PC-3 (cell line): ENCODE results near the gene UVSSA. TPM values are rescaled to one million over a fixed set of nuclear protein-coding genes. Genes with fewer than 3 reads are reported as not detected.
"Not testable (repeated sequence)": the region's sequence is repeated elsewhere in the genome, so short reads cannot be mapped to it uniquely, and the experiment has no call there.

Experiments used
- ATAC-seq: fragments of 200-7000 bp; cut with Tn5 transposase; 2 replicates; pipeline ENCODE4 v1.9.1; 2020; ENCODE audit warnings: mild to moderate bottlenecking, moderate library complexity
- BruUV-seq: library from RNA; stranded (reverse); fragments of 400-500 nt; replicated peaks from 2 replicates; lab custom pipeline; 2021; lab: Mats Ljungman, UMichigan
- CTCF ChIA-PET: fragments of 300-600 bp; sonication (Branson Sonifier 250); formaldehyde crosslinking; loops from one replicate; lab custom pipeline; 2022; ENCODE audit warnings: antibody characterized with exemption; lab: Charles Lee
- POLR2A ChIA-PET: fragments of 300-600 bp; sonication (Branson Sonifier 250); formaldehyde crosslinking; loops from one replicate; lab custom pipeline; 2022; ENCODE audit warnings: antibody characterized with exemption; ENCODE audit not compliant: unreplicated experiment; lab: Charles Lee
- DNase-seq: peaks from one replicate; pipeline ENCODE4 v3.0.0-alpha.2; 2015
- H2AFZ ChIP-seq: fragments of 300-600 bp; sonication (generic); 2 replicates; pipeline ENCODE4 v1.6.0; 2016; ENCODE audit warnings: antibody characterized with exemption, low read length
- H3F3A ChIP-seq: fragments of 300-600 bp; sonication (generic); one replicate; pipeline ENCODE4 v1.6.0; 2017; ENCODE audit warnings: antibody characterized with exemption, low read length, control low read depth, mild to moderate bottlenecking; ENCODE audit not compliant: unreplicated experiment
- H3K27ac ChIP-seq: fragments of 300-600 bp; sonication (generic); 2 replicates; pipeline ENCODE4 v1.5.1; 2016; ENCODE audit warnings: mild to moderate bottlenecking, low read length
- H3K27me3 ChIP-seq: fragments of 300-600 bp; sonication (generic); 2 replicates; pipeline ENCODE4 v1.6.1; 2016; ENCODE audit warnings: low read length, mixed read lengths
- H3K36me3 ChIP-seq: fragments of 300-600 bp; sonication (generic); 2 replicates; pipeline ENCODE4 v1.6.1; 2016; ENCODE audit warnings: low read depth, mixed run types, low read length, mixed read lengths
- H3K4me1 ChIP-seq: fragments of 300-600 bp; sonication (generic); 2 replicates; pipeline ENCODE4 v1.5.1; 2016; ENCODE audit warnings: low read length; ENCODE audit not compliant: insufficient read depth
- H3K4me2 ChIP-seq: fragments of 300-600 bp; sonication (generic); 2 replicates; pipeline ENCODE4 v1.6.0; 2016; ENCODE audit warnings: low read length
- H3K4me3 ChIP-seq: fragments of 300-600 bp; sonication (generic); 2 replicates; pipeline ENCODE4 v1.5.1; 2016; ENCODE audit warnings: mild to moderate bottlenecking, low read length, mixed read lengths
- H3K79me2 ChIP-seq: fragments of 300-600 bp; sonication (generic); 2 replicates; pipeline ENCODE4 v1.6.1; 2017; ENCODE audit warnings: low read length, mixed read lengths
- H3K9ac ChIP-seq: fragments of 300-600 bp; sonication (generic); 2 replicates; pipeline ENCODE4 v1.6.0; 2016; ENCODE audit warnings: mild to moderate bottlenecking, low read length
- H3K9me2 ChIP-seq: fragments of 300-600 bp; sonication (generic); replicated peaks from 2 replicates; pipeline ENCODE4 v1.6.1; 2016; ENCODE audit warnings: mixed run types, low read length, mixed read lengths
- H3K9me3 ChIP-seq: fragments of 300-600 bp; sonication (generic); 2 replicates; pipeline ENCODE4 v1.6.1; 2016; ENCODE audit warnings: low read length, mixed read lengths
- H4K20me1 ChIP-seq: fragments of 300-600 bp; sonication (generic); 2 replicates; pipeline ENCODE4 v1.6.1; 2016; ENCODE audit warnings: low read length, mixed read lengths
- EZH2 ChIP-seq: fragments of 300-600 bp; sonication (generic); IDR thresholded peaks from one replicate; pipeline ENCODE4 v1.6.1; 2017; ENCODE audit warnings: antibody characterized with exemption, mild to moderate bottlenecking, low read length; ENCODE audit not compliant: unreplicated experiment
- EZH2phosphoT487 ChIP-seq: fragments of 300-600 bp; sonication (generic); IDR thresholded peaks from 2 replicates; pipeline ENCODE4 v1.6.1; 2018; ENCODE audit warnings: mild to moderate bottlenecking, antibody characterized with exemption, low read length, borderline replicate concordance
- intact Hi-C: fragments of 100-400 bp; cut with micrococcal nuclease; formaldehyde crosslinking; loops from 2 replicates; pipeline ENCODE4 v1.9.0; 2023
- total RNA-seq: library from RNA; depleted of rRNA; stranded (reverse); fragments of >200 nt; gene quantifications from 2 replicates; pipeline ENCODE4 v1.2.3, GENCODE V29; 2014
- TF ChIP-seq, protein P1 (sequence below): fragments of 300-600 bp; sonication (generic); conservative IDR thresholded peaks from 2 replicates; pipeline ENCODE4 v1.5.1; 2017; ENCODE audit warnings: antibody characterized with exemption, low read depth, mild to moderate bottlenecking, low read length

The UVSSA gene
- total RNA-seq, 1 experiment from 2014 or later, result 6.2 TPM

- H3K4me1 ChIP-seq, result no peaks in the 10 kb centered on the region
- TF ChIP-seq, protein P1, sequence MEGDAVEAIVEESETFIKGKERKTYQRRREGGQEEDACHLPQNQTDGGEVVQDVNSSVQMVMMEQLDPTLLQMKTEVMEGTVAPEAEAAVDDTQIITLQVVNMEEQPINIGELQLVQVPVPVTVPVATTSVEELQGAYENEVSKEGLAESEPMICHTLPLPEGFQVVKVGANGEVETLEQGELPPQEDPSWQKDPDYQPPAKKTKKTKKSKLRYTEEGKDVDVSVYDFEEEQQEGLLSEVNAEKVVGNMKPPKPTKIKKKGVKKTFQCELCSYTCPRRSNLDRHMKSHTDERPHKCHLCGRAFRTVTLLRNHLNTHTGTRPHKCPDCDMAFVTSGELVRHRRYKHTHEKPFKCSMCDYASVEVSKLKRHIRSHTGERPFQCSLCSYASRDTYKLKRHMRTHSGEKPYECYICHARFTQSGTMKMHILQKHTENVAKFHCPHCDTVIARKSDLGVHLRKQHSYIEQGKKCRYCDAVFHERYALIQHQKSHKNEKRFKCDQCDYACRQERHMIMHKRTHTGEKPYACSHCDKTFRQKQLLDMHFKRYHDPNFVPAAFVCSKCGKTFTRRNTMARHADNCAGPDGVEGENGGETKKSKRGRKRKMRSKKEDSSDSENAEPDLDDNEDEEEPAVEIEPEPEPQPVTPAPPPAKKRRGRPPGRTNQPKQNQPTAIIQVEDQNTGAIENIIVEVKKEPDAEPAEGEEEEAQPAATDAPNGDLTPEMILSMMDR, result no peak
- no peak for TF ChIP-seq EZH2
- no peak for TF ChIP-seq EZH2phosphoT487
- H3K79me2 ChIP-seq, result peaks cover 11% of the 10 kb centered on the region; the same call in 1 of the 2 replicates
- POLR2A ChIA-PET, result no interaction called here
- no TSS peak for BruUV-seq
- no peaks in the 10 kb centered on the region for H3F3A ChIP-seq
- peaks cover 12% of the 10 kb centered on the region for H3K36me3 ChIP-seq
- no peaks in the 10 kb centered on the region for H3K9me2 ChIP-seq
- no peak overlapping the region for H3K9ac ChIP-seq
- H3K4me3 ChIP-seq, result no peak overlapping the region
- intact Hi-C loops, result no loop called here
- H3K4me2 ChIP-seq, result no peak overlapping the region
- no peaks in the 10 kb centered on the region for H3K27me3 ChIP-seq
- no peak overlapping the region for H3K27ac ChIP-seq
- CTCF ChIA-PET, result no interaction called here
- no peaks in the 10 kb centered on the region for H4K20me1 ChIP-seq
- no peak for ATAC-seq
- H2AFZ ChIP-seq, result no peak overlapping the region
- no peaks in the 10 kb centered on the region for H3K9me3 ChIP-seq
- no peak for DNase-seq
Measured at GRCh38 chr4:1331591-1332353, 15.2 kb upstream of the UVSSA start.

- BruUV-seq, result no TSS peak
- Histone ChIP-seq H3K4me2 (no peak overlapping the region), H3F3A (no peaks in the 10 kb centered on the region), H3K9me3 (no peaks in the 10 kb centered on the region), H4K20me1 (no peaks in the 10 kb centered on the region), H3K27me3 (no peaks in the 10 kb centered on the region), H3K27ac (no peak overlapping the region), H3K4me3 (no peak overlapping the region), H3K4me1 (peaks cover 8% of the 10 kb centered on the region), H3K79me2 (peaks cover 11% of the 10 kb centered on the region; the same call in 1 of the 2 replicates), H3K36me3 (peaks cover 16% of the 10 kb centered on the region), H2AFZ (no peak overlapping the region), H3K9ac (no peak overlapping the region), H3K9me2 (no peaks in the 10 kb centered on the region)
- DNase-seq (no peak), ATAC-seq (no peak)
- intact Hi-C loops, result no loop called here
- POLR2A ChIA-PET, result no interaction called here
- TF ChIP-seq EZH2phosphoT487 (no peak), EZH2 (no peak)
- TF ChIP-seq, protein P1, result no peak
- CTCF ChIA-PET, result no interaction called here
Measured at GRCh38 chr4:1332686-1333085, 14.3 kb upstream of the UVSSA start.

- no TSS peak for BruUV-seq
- no peak overlapping the region for H2AFZ ChIP-seq
- no peak overlapping the region for H3K9ac ChIP-seq
- H4K20me1 ChIP-seq, result no peaks in the 10 kb centered on the region
- H3K9me3 ChIP-seq, result no peaks in the 10 kb centered on the region
- POLR2A ChIA-PET, result no interaction called here
- H3K4me2 ChIP-seq, result no peak overlapping the region
- H3K36me3 ChIP-seq, result peaks cover 16% of the 10 kb centered on the region
- no peak for ATAC-seq
- no peak overlapping the region for H3K27ac ChIP-seq
- H3K4me3 ChIP-seq, result no peak overlapping the region
- TF ChIP-seq, protein P1, result no peak
- TF ChIP-seq EZH2 (no peak), EZH2phosphoT487 (no peak)
- peaks cover 11% of the 10 kb centered on the region; the same call in 1 of the 2 replicates for H3K79me2 ChIP-seq
- no peak for DNase-seq
- no peaks in the 10 kb centered on the region for H3K27me3 ChIP-seq
- intact Hi-C loops, result no loop called here
- H3K4me1 ChIP-seq, result peaks cover 14% of the 10 kb centered on the region
- H3K9me2 ChIP-seq, result no peaks in the 10 kb centered on the region
- H3F3A ChIP-seq, result no peaks in the 10 kb centered on the region
- CTCF ChIA-PET, result no interaction called here
Measured at GRCh38 chr4:1333256-1333655, 13.8 kb upstream of the UVSSA start.

DNA sequence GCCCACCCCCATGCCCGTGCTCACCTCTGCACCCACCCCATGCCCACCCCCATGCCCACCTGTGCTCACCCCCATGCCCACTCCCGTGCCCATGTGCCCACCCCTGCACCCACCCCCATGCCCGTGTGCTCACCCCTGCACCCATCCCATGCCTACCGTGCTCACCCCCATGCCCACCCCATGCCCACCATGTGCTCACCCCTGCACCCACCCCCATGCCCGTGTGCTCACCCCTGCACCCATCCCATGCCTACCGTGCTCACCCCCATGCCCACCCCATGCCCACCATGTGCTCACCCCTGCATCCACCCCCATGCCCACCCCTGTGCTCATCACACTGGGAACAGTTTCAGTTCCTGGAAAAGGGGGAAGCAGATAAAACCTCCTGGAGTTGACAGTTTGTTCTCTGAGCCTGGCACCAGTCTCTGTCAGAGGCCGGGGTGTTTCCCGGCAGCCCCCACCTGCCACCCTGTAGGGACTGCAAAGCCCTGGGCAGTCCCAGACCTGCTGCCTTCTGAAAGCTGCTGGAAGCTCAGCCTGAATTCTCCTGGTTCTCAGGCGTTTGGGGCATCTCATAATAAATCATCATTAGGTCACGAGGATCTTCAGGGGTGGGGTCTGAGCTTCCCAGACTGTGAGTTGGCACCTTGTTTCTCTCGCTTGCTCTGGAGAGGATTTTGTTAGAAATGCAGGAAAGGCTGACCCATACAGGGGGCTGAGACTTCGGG lies 13.0 kb upstream of the UVSSA start:
- ATAC-seq, H3K9me3 ChIP-seq, CTCF ChIA-PET, H3K9ac ChIP-seq, H3F3A ChIP-seq, H3K9me2 ChIP-seq, H3K4me3 ChIP-seq, H3K27me3 ChIP-seq, BruUV-seq, POLR2A ChIA-PET, H2AFZ ChIP-seq, DNase-seq, H4K20me1 ChIP-seq, intact Hi-C loops, H3K4me2 ChIP-seq, H3K27ac ChIP-seq: not testable (repeated sequence)
- Histone ChIP-seq H3K79me2 (peaks cover 11% of the 10 kb centered on the region; the same call in 1 of the 2 replicates), H3K4me1 (peaks cover 20% of the 10 kb centered on the region), H3K36me3 (peaks cover 17% of the 10 kb centered on the region)
